Bronchial epithelial cell (primary cell): ENCODE results near the gene TRPM4. TPM values are rescaled to one million over a fixed set of nuclear protein-coding genes. Genes with fewer than 3 reads are reported as not detected.
"Not testable (repeated sequence)": the region's sequence is repeated elsewhere in the genome, so short reads cannot be mapped to it uniquely, and the experiment has no call there.

ENCODE experiments used
- DNase-seq: peaks from one replicate; pipeline ENCODE4 v3.0.0-alpha.2; 2010; ENCODE audit warnings: low read depth
- FAIRE-seq: peaks from 2 replicates; lab custom pipeline; 2011; peaks lifted over from hg19 to GRCh38; lab: Jason Lieb, UNC
- H3K27me3 ChIP-seq: 2 replicates; pipeline ENCODE4 v1.5.1; 2011; ENCODE audit warnings: low read length; ENCODE audit not compliant: control insufficient read depth, insufficient read depth
- H3K36me3 ChIP-seq: 2 replicates; pipeline ENCODE4 v1.5.1; 2011; ENCODE audit warnings: low read length; ENCODE audit not compliant: control insufficient read depth, insufficient read depth
- H3K4me3 ChIP-seq: 2 replicates; pipeline ENCODE4 v1.5.1; 2011; ENCODE audit warnings: mild to moderate bottlenecking, low read depth, low read length, control low read depth
- CTCF ChIP-seq: IDR thresholded peaks from 2 replicates; pipeline ENCODE4 v1.5.1; 2011; ENCODE audit warnings: mild to moderate bottlenecking, moderate library complexity, low read length, control low read depth, inconsistent platforms; ENCODE audit not compliant: insufficient read depth, severe bottlenecking
- total RNA-seq: library from RNA; depleted of rRNA; stranded (reverse); fragments of >200 nt; gene quantifications from 2 replicates; pipeline ENCODE4 v1.2.1, GENCODE V29; 2014

TRPM4 gene
- total RNA-seq, 1 donor from 2014 or later: 11.1 TPM

GRCh38 chr19:49223472-49223871, 65.9 kb downstream of the TRPM4 start:
- FAIRE-seq (no peak), DNase-seq (no peak)
- Histone ChIP-seq H3K27me3 (no peaks in the 10 kb centered on the region), H3K4me3 (no peak overlapping the region), H3K36me3 (no peaks in the 10 kb centered on the region)
- no peak for TF ChIP-seq CTCF

- not testable (repeated sequence) for FAIRE-seq, H3K36me3 ChIP-seq, DNase-seq, H3K27me3 ChIP-seq, H3K4me3 ChIP-seq
Observed at GRCh38 chr19:49224441-49224840, 66.8 kb downstream of the TRPM4 start.

GRCh38 chr19:49224879-49225278, 67.3 kb downstream of the TRPM4 start:
- no peaks in the 10 kb centered on the region for H3K36me3 ChIP-seq
- H3K4me3 ChIP-seq: no peak overlapping the region
- TF ChIP-seq CTCF: peak; percentile 72
- no peaks in the 10 kb centered on the region for H3K27me3 ChIP-seq
- no peak for FAIRE-seq
- peak; percentile 42 for DNase-seq

GRCh38 chr19:49229416-49229815, 71.8 kb downstream of the TRPM4 start:
- no peak for TF ChIP-seq CTCF
- DNase-seq: no peak
- Histone ChIP-seq H3K27me3 (no peaks in the 10 kb centered on the region), H3K36me3 (no peaks in the 10 kb centered on the region), H3K4me3 (no peak overlapping the region)
- FAIRE-seq: no peak

GRCh38 chr19:49231389-49231788, 73.8 kb downstream of the TRPM4 start:
- DNase-seq (no peak), FAIRE-seq (no peak)
- no peaks in the 10 kb centered on the region for H3K36me3 ChIP-seq

GRCh38 chr19:49231804-49232203, 74.2 kb downstream of the TRPM4 start:
- no peak for TF ChIP-seq CTCF
- no peaks in the 10 kb centered on the region for H3K27me3 ChIP-seq
- FAIRE-seq (no peak), DNase-seq (no peak)
- no peaks in the 10 kb centered on the region for H3K36me3 ChIP-seq
- no peak overlapping the region for H3K4me3 ChIP-seq

More at GRCh38 chr19:49231389-49231788, 73.8 kb downstream of the TRPM4 start:
- TF ChIP-seq CTCF: no peak
- Histone ChIP-seq H3K27me3 (no peaks in the 10 kb centered on the region), H3K4me3 (no peak overlapping the region)
